B cell (primary cell): ENCODE results near the gene POLK.

Source experiments
- CTCF ChIP-seq: fragments of 200-600 bp; IDR thresholded peaks from one replicate; pipeline ENCODE4 v1.8.0; 2022; ENCODE audit warnings: antibody characterized with exemption, mild to moderate bottlenecking
- EZH2 ChIP-seq: IDR thresholded peaks from 2 replicates; pipeline ENCODE4 v1.6.1; 2012; ENCODE audit warnings: borderline replicate concordance, low read depth, mild to moderate bottlenecking, moderate library complexity, low read length; ENCODE audit not compliant: insufficient read depth, poor library complexity, severe bottlenecking

GRCh38 chr5:75584641-75585040 is 73.0 kb downstream of the POLK start:
- no peak for TF ChIP-seq CTCF
- no peak for TF ChIP-seq EZH2
